K562 (cell line): ENCODE data around the gene MSL2. TPM values are rescaled to one million over a fixed set of nuclear protein-coding genes. Genes with fewer than 3 reads are reported as not detected.
A peak's percentile ranks its signal among the peaks of the same experiment; 100 is the strongest.

ENCODE experiments used
- ATAC-seq: fragments of 200-7000 bp; cut with Tn5 transposase; 3 replicates; pipeline ENCODE4 v1.9.1; 2020; ENCODE audit warnings: moderate library complexity
- BruUV-seq: library from RNA; stranded (reverse); fragments of 400-500 nt; replicated peaks from 2 replicates; lab custom pipeline; 2021; lab: Mats Ljungman, UMichigan
- CTCF ChIA-PET: fragments of 300-600 bp; formaldehyde crosslinking; extraction: SDS; loops from one replicate; lab custom pipeline; 2021; ENCODE audit warnings: low intra/inter-chr PET ratio; lab: Yijun Ruan, JAX
- POLR2A ChIA-PET: fragments of 300-600, 350-650 bp; sonication (Branson Sonifier 250); formaldehyde crosslinking; extraction: SDS; loops from one replicate; lab custom pipeline; 2021; ENCODE audit warnings: antibody characterized with exemption, inconsistent platforms; lab: Yijun Ruan, JAX
- DNase-seq, 4 experiments: peaks; one replicate each; pipeline versions ENCODE4 v3.0.0 to v3.0.0-alpha.2; 2011 to 2018; ENCODE audit warnings: low spot score in 3 of 4, mixed read lengths in 3 of 4; ENCODE audit errors: extremely low read depth in 1 of 4
- FAIRE-seq: peaks from 2 replicates; lab custom pipeline; 2011; peaks lifted over from hg19 to GRCh38; lab: Jason Lieb, UNC
- H2AFZ ChIP-seq: 2 replicates; pipeline ENCODE4 v1.6.0; 2011; ENCODE audit warnings: low read depth, low read length, control low read depth, inconsistent platforms
- H3K27ac ChIP-seq: fragments of 200-600 bp; 3 replicates; pipeline ENCODE4 v1.8.0; 2011; ENCODE audit warnings: low read depth, mild to moderate bottlenecking, control low read depth, inconsistent platforms, low read length, moderate library complexity, mixed read lengths; ENCODE audit errors: extremely low read depth
- H3K27me3 ChIP-seq, 2 experiments: fragments of 300-600 bp in 1 of 2; 2 replicates in 1 of 2; 3 replicates in 1 of 2; pipeline versions ENCODE4 v1.6.0 to v1.8.0; 2011; ENCODE audit warnings: inconsistent platforms in 2 of 2, low read length in 2 of 2, mild to moderate bottlenecking in 1 of 2, mixed read lengths in 1 of 2, moderate library complexity in 1 of 2; ENCODE audit not compliant: control insufficient read depth in 2 of 2, insufficient read depth in 2 of 2
- H3K36me3 ChIP-seq: fragments of 300-600 bp; 3 replicates; pipeline ENCODE4 v1.8.0; 2011; ENCODE audit warnings: mild to moderate bottlenecking, low read length, inconsistent platforms; ENCODE audit not compliant: control insufficient read depth, insufficient read depth
- H3K4me1 ChIP-seq, 2 experiments: fragments of 200-600 bp in 1 of 2; replicated peaks in 1 of 2; 2 replicates in 1 of 2; 3 replicates in 1 of 2; pipeline versions ENCODE4 v1.5.1 to v1.8.0; 2011; ENCODE audit warnings: inconsistent platforms in 2 of 2, low read length in 2 of 2, mild to moderate bottlenecking in 1 of 2, mixed read lengths in 1 of 2, moderate library complexity in 1 of 2; ENCODE audit not compliant: control insufficient read depth in 2 of 2, insufficient read depth in 2 of 2
- H3K4me2 ChIP-seq: 2 replicates; pipeline ENCODE4 v1.6.1; 2011; ENCODE audit warnings: low read length, control low read depth, inconsistent platforms, mixed read lengths; ENCODE audit not compliant: insufficient read depth
- H3K4me3 ChIP-seq: fragments of 200-600 bp; sonication (generic), shearing (Covaris generic); 2 replicates; pipeline ENCODE4 v1.5.1; 2016; ENCODE audit warnings: control low read depth, inconsistent platforms
- H3K79me2 ChIP-seq: fragments of 200-600 bp; 3 replicates; pipeline ENCODE4 v1.8.0; 2011; ENCODE audit warnings: low read length, inconsistent platforms; ENCODE audit not compliant: control insufficient read depth, insufficient read depth
- H3K9ac ChIP-seq, 2 experiments: 2 replicates each; pipeline versions ENCODE4 v1.6.0 to v1.6.1; 2011; ENCODE audit warnings: low read depth in 2 of 2, low read length in 2 of 2, control low read depth in 1 of 2, inconsistent platforms in 1 of 2, mild to moderate bottlenecking in 1 of 2, mixed read lengths in 1 of 2; ENCODE audit not compliant: insufficient read depth in 1 of 2
- H3K9me1 ChIP-seq: one replicate; pipeline ENCODE4 v1.6.0; 2011; ENCODE audit warnings: inconsistent platforms, mild to moderate bottlenecking, low read length, moderate library complexity; ENCODE audit not compliant: control insufficient read depth, insufficient read depth
- H3K9me3 ChIP-seq: replicated peaks from 2 replicates; pipeline ENCODE4 v1.5.1; 2011; ENCODE audit warnings: low read depth, low read length, inconsistent platforms; ENCODE audit not compliant: control insufficient read depth, insufficient read depth
- H4K20me1 ChIP-seq: replicated peaks from 2 replicates; pipeline ENCODE4 v1.6.1; 2011; ENCODE audit warnings: low read length, inconsistent platforms, mixed read lengths; ENCODE audit not compliant: control insufficient read depth, insufficient read depth
- ZNF324 ChIP-seq: fragments of 250-450 bp; sonication (Bioruptor Pico); IDR thresholded peaks from 2 replicates; pipeline ENCODE4 v1.4.0; 2020; ENCODE audit warnings: mild to moderate bottlenecking
- WGBS: fragments of 100-300 bp; shearing (Covaris generic); methylation state at CpG from one replicate; pipeline ENCODE4 v1.1.6; 2016; ENCODE audit warnings: low coverage, mixed read lengths; ENCODE audit not compliant: insufficient coverage; ENCODE audit errors: missing lambda C conversion rate; 5-methylcytosine and 5-hydroxymethylcytosine counted together
- in situ Hi-C: fragments of 300-500 bp; cut with MboI; formaldehyde crosslinking; loops from 4 replicates; pipeline ENCODE4 v1.15.0; 2018; ENCODE audit warnings: inconsistent platforms, mixed read lengths
- intact Hi-C: fragments of 100-400 bp; cut with micrococcal nuclease; formaldehyde crosslinking; loops from 2 replicates; pipeline ENCODE4 v1.14.2; 2022
- polyA plus RNA-seq, 8 experiments: library from polyadenylated mRNA; depleted of rRNA in 4 of 8; stranded (reverse) in 5 of 8; unstranded in 3 of 8; fragments of >200 nt; fragmentation: Nextera tagmentation in 2 of 8; fragmentation: Illumina TruSeq in 1 of 8; extraction: Ambion mirVana in 2 of 8; extraction: Trizol in 1 of 8; gene quantifications; 2 replicates each; pipeline versions ENCODE4 v1.2.1 to v1.2.3, GENCODE V29; 2011 to 2014; ENCODE audit warnings: inconsistent platforms in 1 of 8, missing spikeins in 1 of 8
- total RNA-seq, 7 experiments: library from RNA; depleted of rRNA in 6 of 7; stranded (reverse); fragments of >200 nt in 6 of 7; fragmentation: Illumina TruSeq in 2 of 7; extraction: Trizol in 2 of 7; gene quantifications; 2 replicates each; pipeline versions ENCODE4 v1.2.1 to v1.2.3, GENCODE V29; 2011 to 2021; ENCODE audit warnings: low replicate concordance in 1 of 7
- TF ChIP-seq, protein P1 (sequence below), 2 experiments: fragments of 450-650 bp in 1 of 2; sonication (generic) in 1 of 2; formaldehyde crosslinking in 1 of 2; IDR thresholded peaks in 1 of 2; conservative IDR thresholded peaks in 1 of 2; 2 replicates each; pipeline versions ENCODE4 v1.6.1 to v1.8.1; 2016 to 2023; ENCODE audit warnings: mild to moderate bottlenecking in 2 of 2, moderate library complexity in 2 of 2, inconsistent platforms in 1 of 2, missing genetic modification reagents in 1 of 2
- TF ChIP-seq, protein P2 (sequence below), 2 experiments: fragments of 250-450 bp in 1 of 2; fragments of 450-650 bp in 1 of 2; sonication (Bioruptor Pico) in 1 of 2; IDR thresholded peaks; 2 replicates each; pipeline versions ENCODE4 v1.6.1 to v1.8.0; 2016 to 2021; ENCODE audit warnings: mild to moderate bottlenecking in 2 of 2, moderate library complexity in 2 of 2, missing compliant biosample characterization in 1 of 2, missing genetic modification characterization in 1 of 2

MSL2 gene
- total and polyA plus RNA-seq, 9 of the 15 experiments (the other 6 are each of a cell fraction or from before 2014, with no cell fraction given) = 1.9 to 19.9 (median 9.1) TPM

DNA sequence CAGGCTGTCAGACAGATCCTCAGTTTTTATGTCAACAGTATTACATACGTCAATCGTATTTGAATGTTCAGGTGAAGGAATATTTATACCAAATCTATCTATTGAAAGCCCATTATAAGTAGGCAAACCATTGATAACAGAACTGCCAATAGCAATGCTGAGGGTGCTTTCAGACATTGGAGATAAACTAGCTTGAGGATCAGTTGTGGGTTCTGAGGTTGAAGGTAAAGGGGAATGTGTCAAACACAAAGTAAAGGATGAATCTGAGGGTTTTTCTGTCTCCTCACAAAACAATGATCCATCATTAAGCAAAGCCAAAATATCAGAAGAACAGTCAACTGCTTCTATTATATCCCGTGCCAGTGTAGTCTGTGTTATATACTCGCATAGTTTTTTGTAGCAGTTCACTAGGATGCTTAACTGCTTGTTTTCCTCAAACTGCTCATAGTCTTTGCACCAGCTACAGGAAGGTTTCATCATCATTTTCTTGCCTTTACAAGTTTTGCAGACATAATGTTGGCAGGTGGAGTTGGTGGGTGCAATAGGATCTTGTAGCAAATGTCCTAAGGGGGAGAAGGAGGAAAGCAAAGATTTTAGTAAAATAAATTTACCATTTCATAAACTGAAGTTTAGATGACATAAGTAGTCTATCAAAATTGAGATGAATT is 43.8 kb downstream of the MSL2 start:
- Histone ChIP-seq H3K4me3 (no peak overlapping the region), H4K20me1 (no peaks in the 10 kb centered on the region; the same call in 1 of the 2 replicates), H3K4me2 (no peak overlapping the region), H3K79me2 (peaks cover 88% of the 10 kb centered on the region), H3K9me1 (peaks cover 4% of the 10 kb centered on the region), H3K9me3 (no peaks in the 10 kb centered on the region), H3K4me1 (peaks cover 0 to 4% of the 10 kb centered on the region in 2 experiments; a peak in 1 of 5 replicates), H3K36me3 (peaks cover 44% of the 10 kb centered on the region; the same call in 2 of the 3 replicates), H3K9ac (no peak overlapping the region), H3K27me3 (no peaks in the 10 kb centered on the region), H3K27ac (no peak overlapping the region), H2AFZ (no peak overlapping the region)
- FAIRE-seq (no peak), ATAC-seq (no peak), DNase-seq (no peak)
- ChIA-PET POLR2A (no interaction called here), CTCF (no interaction called here)
- in situ Hi-C loops = no loop called here
- WGBS = 95% methylated on average over 4 of the region's 4 CpGs
- no TSS peak for BruUV-seq
- intact Hi-C loops = no loop called here
- TF ChIP-seq, protein P1, sequence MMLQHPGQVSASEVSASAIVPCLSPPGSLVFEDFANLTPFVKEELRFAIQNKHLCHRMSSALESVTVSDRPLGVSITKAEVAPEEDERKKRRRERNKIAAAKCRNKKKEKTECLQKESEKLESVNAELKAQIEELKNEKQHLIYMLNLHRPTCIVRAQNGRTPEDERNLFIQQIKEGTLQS (IDR thresholded peaks at IDR 0.05) = peak; percentile 21; the same call in 1 of the 2 replicates
- TF ChIP-seq, protein P1 (CRISPR knock-in tag; conservative IDR thresholded peaks at IDR 0.05) = no peak
- TF ChIP-seq ZNF324 (CRISPR knock-in tag) = no peak
- TF ChIP-seq, protein P2, sequence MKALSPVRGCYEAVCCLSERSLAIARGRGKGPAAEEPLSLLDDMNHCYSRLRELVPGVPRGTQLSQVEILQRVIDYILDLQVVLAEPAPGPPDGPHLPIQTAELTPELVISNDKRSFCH (CRISPR knock-in tag; IDR thresholded peaks at IDR 0.05) = no peak
- TF ChIP-seq, protein P2 (tag; IDR thresholded peaks at IDR 0.05) = no peak
